Iris pigment epithelial cell (primary cell): ENCODE measurements around the gene FAM110C.
A peak's percentile ranks its signal among the peaks of the same experiment; 100 is the strongest.
"Not testable (repeated sequence)": the region's sequence is repeated elsewhere in the genome, so short reads cannot be mapped to it uniquely, and the experiment has no call there.

Experiments
- DNase-seq: peaks from one replicate; pipeline ENCODE4 v3.0.0-alpha.2; 2011; ENCODE audit warnings: low read depth

The FAM110C gene, protein sequence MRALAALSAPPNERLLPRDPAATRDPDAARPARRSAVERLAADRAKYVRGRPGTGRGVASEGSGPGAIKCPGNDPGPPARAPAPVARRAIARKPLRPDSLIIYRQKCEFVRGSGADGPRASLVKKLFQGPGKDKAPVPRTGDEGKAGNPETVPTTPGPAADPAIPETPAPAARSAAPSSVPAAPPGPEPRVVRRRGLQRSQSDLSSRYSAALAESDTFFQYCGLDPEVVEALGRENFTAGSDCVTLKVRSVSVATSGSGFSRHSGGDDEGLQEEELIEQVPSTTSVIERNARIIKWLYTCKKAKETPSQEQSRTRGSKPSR

DNA sequence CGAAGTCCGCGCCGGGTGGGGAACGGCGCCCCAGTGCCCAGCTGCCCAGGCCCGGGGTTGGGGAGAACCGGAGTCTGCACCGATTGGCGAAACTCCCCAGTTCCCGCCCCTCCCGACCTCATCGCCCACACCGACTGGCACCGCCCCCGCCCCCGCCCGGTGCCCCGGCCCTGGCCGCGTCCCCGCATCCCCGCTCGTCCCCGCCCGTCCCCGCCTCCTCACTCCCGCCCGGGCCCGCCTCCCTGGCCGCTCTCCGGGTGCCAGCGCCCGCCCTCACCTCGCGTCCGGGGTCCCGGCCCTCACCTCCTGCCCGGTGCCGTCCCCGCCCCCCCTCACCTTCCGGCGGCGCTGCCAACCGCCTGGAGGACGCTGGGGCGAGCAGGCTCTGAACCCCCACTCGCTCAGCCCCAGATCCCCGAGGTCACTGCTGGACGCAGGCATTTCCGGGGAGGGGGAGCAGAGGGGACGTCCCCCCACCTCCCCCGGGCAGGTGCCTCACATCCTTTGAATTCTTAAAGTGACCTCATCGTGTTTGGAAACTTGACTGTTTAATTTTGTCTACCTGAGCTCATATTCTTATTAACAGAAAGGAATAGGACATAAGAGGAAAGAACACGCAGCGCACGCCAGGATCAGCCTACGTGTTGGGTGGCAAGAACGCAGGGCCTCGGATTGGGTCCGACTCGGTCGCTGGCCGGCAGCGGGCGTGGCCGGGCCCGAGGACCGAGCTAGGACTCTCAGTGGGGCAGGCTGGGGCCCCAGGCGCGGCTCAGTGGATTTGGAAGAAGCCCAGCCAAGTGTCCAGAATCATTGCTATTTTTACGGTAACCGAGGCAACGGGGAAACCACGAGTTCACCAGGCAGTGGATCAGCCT lies at the start of gene FAM110C:
TSS of gene FAM110C (minus strand) at position 35 of the 875 bp plus-strand sequence. CDS start 120 bp downstream, outside the sequence.
- DNase-seq, result peak; percentile 11

DNA sequence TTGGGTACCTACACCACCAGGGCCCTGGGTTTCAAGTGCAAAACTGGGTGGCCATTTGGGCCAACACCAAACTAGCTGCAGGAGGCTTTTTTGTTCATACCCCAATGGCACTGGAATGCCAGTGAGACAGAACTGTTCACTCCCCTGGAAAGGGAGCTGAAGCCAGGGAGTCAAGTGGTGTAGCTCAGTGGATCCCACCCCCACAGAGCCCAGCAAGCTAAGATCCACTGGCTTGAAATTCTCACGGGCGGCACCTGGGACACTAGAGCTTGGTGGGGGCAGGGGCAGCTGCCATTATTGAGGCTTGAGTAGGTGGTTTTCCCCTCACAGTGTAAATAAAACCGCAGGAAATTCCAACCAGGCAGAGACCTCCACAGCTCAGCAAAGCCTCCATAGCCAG lies 46.0 kb upstream of the FAM110C start:
- DNase-seq, result no peak

DNA sequence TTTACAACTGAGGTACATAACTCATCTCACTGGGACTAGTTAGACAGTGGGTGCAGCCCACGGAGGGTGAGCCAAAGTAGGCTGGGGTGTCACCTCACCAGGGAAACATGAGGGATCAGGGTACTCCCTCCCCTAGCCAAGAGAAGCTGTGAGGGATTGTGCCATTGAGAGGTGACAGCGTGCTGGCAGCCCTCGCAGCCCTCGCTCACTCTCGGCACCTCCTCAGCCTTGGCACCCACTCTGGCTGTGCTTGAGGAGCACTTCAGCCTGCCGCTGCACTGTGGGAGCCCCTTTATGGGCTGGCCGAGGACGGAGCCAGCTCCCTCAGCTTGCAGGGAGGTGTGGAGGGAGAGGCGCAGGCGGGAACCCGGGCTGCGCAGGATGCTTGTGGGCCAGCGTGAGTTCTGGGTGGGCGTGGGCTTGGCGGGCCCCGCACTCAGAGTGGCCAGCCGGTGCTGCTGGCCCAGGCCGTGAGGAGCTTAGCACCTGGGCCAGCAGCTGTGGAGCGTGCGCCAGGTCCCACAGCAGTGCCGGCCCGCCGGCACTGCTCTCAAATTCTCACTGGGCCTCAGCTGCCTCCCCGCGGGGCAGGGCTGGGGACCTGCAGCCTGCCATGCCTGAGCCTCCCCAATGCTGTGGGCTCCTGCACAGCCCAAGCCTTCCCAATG lies 44.5 kb upstream of the FAM110C start:
- DNase-seq, result no peak

DNA sequence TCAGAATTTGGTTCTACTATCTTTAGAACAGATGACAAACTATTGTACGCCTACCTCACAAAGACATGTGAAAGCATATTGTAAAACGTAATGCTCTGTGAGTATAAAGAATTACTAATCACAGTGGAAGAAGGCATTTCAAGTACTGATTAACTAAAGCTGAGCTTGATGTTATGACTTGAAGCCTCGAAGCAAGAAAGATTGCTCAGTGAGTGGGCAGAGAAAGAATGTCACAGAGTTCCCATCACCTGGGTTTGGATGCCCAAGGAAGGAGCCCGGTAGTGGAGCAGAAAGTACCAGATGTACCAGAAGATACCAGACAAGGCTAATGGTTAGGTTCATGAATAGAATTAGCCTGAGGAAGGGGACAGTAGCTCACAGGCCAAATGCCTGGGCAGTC lies 39.5 kb upstream of the FAM110C start:
- no peak for DNase-seq

DNA sequence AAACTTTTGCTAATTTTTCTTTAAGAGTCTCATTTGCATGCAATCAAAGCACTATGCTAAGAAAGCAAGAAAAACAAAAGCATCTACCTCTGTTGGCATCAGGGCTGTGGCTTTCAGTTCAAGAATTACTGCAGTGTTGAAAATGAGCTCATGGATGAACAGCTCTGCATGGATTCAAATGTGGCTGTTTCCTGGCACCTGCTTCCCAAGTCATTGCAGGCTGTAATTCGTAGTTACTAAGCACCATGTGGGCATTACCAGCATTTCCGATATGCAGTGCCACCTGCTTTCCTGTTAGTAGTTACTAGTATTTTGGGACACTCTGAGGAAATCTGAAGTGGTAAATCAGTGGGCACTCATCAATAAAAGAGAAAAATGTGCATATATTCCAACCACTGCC lies 37.8 kb upstream of the FAM110C start:
- DNase-seq, result no peak

DNA sequence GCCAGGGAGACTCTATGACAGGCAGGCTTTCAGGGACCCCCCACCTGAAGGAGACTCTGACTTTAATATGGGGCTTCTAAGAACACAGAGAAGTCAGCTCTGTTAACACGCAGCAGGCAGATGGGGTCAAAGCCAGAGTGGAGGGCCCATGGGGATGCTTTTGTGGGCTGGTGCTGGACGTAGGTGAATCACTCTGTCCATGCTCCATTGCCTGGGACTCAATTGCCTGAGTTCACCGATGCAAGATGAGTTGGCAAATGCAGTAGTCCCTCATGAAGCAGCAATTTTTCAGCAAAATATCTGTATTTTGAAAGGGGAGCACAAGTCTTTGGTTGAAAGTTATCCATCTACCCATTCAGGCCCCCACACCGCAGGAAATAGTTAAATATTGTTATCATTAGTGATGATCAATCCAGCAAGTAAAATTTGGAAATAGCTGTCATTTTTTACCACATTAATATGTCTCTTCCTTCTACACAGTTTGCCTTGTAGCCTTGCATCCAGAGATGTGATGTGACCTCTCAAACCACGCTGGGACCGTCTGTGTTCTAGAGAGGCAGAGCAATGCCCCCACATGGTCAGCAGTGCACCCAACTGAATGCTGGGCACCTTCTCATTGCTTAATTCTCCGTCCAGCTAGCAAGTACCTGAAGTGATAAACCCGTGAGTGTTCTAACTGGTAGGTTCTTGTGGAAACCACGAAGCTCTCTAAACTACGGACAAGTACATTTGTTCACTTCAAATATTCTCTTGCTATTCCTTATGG lies 34.8 kb upstream of the FAM110C start:
- DNase-seq, result no peak

DNA sequence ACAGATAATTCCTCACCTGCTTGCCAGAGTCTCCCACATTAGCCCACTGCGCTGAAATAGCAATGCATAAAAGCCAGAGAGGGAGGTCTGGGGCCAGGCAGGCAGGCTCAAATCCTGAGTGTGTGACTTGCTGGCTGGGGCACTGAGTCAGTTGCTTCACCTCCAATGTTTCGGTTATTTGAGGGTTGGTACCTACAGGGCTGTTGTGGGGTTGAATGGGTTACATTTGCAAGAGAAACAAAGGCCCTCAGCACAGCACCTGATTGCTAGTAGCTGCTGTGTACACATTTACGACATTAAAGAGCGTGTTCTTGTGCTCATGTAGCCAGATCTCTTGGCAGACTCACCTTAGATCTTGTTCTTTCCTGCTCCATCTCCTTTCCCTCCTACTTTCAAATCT lies 34.1 kb upstream of the FAM110C start:
- DNase-seq, result no peak

DNA sequence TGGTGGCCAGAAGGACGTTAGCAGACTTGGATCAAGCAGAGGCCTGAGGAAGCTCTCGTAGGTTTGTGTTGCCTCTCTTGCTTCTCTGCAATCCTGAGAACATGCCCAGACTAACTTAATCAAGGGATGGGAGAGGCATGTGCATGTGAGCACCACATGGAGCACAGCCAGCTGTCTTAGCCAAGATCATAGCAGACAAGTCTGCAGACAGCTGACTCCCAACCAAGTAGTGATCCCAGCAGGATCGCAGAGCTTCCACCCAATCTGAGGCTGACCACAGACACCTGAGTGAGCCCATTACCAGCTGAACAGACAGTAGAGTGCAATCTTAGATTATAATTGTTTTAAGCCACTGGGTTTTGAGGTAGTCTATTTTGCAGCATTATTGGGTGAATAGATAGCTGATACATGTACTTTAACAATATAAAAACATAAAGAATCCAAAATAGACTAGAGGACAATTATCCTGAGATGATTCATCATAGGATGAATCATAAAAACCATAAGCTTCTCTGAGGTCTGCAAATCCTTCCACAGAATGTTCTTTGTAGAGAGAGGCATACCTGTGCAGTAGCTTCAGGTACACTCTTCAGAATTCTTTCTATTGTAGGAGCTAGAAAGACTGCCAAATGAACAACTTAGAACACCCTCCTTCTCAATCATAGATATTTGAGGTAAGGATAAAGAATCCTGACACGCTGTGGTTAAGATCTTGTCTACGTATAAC lies 25.2 kb upstream of the FAM110C start:
- DNase-seq, result no peak

DNA sequence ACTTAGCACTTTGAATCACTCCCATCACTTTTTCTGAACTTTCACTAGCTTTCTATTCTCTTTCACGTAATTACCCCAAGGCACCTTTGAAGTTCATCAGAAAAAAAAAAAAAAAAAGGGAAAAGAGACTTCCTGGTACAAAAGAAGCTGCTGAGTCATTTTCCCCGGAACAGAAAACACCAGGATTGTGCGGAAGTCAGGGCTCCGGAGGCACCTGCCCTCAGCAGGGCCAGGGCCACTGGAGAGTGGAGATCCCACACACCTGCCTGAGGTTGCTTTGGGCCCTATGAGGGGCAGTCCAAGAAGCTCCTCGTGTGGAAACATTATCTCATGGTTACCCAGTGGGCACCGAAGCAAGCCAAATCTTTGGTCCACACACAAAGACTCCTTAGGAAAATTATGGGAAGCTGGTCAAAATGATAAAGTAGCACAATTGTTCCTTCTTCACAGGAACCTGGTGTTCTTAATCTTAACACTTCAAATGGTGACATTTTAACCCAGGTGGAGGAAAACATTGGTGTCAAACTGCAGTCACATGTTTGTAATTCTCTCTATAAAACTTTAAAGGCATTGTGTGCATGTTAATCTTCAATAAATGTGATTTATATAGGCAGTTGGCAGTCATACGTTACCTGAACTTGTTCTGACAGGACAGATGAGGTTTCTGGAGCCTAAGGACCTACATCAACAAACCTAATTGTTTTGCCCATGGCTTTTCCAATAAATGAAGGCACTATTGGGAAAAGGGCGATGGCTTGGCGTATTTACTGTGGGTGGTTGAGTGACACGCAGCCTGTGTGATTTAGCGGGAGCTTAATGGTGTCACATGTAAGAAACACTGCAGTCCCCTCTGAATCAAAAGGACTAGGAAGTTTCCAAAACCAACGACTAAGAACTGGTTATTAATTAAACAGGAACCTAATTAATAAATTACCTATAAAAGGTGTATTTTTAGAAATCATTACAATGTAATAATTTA lies 23.4 kb upstream of the FAM110C start:
- DNase-seq, result no peak

DNA sequence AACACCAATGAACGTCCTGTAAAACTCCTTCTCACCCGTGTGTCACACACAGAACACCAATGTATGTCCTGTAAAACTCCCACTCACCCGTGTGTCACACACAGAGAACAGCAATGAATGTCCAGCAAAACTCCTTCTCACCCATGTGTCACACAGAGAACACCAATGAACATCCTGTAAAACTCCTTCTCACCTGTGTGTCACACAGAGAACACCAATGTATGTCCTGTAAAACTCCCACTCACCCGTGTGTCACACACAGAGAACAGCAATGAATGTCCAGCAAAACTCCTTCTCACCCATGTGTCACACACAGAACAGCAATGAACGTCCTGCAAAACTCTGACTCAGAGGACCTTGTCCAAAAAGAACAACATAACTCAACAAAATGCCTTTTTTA lies 22.3 kb upstream of the FAM110C start:
- not testable (repeated sequence) for DNase-seq

DNA sequence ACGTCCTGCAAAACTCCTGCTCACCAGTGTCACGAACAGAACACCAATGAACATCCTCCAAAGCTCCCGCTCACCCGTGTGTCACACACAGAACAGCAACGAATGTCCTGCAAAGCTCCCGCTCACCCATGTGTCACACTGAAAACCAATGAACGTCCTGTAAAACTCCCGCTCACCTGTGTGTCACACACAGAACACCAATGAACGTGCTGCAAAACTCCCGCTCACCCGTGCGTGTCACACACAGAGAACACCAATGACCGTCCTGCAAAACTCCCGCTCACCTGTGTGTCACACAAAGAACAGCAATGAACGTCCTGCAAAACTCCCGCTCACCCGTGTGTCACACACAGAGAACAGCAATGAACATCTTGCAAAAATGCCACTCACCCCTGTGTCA lies 20.5 kb upstream of the FAM110C start:
- no peak for DNase-seq

DNA sequence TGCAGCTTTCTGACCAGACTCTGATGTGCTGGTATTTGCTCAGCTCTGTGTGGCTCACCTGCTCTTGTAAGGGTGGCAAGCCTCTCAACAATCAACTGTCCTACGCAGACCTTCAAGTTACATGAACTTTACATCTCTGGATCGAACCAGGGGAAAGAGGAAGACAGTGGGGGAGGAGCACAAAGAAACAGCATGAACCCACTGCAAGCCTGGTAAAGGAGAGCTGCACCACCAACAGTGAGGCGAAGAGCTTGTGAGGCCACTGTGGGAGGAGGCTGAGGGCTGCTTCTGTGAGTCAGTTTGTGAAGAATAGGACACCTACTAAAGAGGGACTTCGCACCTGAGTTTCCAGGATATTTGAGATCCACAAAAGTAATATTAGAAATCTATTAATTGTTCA lies 18.8 kb upstream of the FAM110C start:
- DNase-seq, result no peak

DNA sequence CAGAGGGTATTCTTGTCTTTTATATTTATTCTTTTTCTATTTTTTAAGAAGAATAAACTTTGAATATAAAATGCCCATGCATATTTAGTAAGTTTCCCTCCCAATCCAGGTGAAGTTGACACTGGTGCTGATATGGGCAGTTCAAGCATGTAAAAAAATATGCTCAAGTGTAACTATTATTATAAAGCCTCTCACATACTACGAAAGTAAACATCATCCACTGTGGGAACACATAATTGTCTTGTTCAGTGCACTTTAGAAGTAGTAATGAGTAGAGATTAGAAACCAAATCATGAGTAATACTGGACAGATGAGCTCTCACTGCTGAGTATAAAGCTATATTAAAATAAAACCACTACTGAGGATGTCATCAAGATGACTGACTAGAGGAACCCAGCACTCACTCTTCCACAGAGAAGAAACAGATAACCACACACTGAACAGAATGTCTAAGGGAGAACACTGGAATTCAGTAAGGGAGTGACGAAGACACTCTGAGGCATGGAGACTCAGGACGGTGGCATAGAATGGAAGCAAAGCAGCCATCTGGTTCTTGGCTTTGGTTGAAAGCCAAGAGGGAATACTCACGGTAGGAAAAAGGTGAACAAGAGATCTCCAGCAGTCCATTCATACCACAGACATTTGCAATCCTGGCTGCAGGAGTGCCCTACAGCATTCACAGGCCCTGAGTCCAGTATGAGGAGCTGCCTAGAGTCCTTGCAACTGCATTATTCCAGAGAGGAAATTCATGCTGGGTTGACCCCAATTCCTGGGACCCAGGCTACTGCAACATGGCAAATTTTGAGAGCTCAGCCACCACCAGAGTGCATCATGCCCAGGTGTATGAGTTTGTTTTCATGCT lies 9.5 kb upstream of the FAM110C start:
- DNase-seq, result no peak

DNA sequence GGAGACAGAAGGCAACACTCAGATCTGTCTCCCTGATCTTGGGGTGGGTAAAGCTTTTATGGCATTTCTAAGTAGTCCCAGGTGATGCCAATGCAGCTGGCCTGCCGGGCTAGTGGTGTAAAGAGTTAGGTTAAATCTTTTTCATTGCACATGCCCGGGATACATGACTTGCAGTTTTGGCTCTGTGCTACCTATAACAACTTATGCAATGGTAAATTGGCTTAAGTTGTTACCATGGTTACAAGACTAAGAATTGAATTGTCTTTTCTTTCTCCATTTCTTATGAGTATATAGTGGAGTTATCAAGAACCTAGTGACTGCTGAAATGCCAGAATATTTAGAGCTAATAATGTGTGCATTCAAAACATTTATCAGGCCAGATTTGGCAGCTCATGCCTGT lies 5.3 kb upstream of the FAM110C start:
- DNase-seq, result no peak

DNA sequence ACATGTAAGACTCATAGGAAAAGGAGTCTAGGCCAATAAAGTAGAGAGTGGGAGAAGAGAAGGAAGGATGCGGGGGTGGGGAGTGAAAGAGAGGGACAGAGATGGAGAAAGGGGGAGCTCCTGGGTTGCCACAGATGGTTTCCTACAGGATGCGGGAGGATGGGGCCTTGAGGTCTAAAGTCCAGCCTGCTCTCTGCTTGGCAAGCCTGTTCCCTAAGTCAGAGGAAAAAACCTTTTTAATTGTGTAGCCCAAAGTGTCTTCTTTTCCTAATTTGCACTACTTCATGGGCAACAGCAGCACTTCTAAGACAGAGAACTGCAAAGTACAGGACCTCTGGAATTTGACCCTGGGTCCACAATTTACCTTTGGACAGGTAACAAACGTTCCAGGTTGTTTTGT lies 1.4 kb upstream of the FAM110C start:
- DNase-seq, result no peak

DNA sequence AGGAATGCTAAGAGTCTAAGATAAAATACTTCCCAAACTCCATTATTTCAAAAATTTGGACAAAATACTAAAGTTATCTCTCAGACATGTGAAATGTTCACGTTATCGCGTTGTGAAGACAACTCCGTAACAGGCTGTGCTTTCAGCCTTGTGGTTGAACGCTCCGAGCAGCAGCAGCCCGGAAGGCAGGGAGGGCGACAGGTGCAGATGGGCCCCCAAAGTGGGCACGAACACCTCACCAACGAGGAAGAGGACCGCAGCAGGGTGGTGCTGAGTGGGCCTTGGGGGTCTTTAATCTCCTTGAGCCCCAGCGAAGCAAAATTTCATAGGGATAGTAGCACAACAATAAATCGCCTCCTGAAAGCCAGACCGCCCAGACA lies 1.0 kb upstream of the FAM110C start:
- no peak for DNase-seq

DNA sequence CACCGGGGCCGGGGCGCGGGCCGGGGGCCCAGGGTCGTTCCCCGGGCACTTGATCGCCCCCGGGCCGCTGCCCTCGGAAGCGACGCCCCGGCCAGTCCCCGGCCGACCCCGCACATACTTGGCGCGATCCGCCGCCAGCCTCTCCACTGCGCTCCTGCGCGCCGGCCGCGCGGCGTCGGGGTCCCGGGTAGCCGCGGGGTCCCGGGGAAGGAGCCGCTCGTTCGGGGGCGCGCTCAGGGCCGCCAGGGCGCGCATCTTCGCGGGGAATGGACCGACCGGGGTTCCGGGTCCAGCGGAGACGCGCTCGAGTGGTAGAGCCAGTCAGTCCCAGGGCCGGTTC lies 204 bp downstream of the FAM110C start:
- DNase-seq, result no peak

DNA sequence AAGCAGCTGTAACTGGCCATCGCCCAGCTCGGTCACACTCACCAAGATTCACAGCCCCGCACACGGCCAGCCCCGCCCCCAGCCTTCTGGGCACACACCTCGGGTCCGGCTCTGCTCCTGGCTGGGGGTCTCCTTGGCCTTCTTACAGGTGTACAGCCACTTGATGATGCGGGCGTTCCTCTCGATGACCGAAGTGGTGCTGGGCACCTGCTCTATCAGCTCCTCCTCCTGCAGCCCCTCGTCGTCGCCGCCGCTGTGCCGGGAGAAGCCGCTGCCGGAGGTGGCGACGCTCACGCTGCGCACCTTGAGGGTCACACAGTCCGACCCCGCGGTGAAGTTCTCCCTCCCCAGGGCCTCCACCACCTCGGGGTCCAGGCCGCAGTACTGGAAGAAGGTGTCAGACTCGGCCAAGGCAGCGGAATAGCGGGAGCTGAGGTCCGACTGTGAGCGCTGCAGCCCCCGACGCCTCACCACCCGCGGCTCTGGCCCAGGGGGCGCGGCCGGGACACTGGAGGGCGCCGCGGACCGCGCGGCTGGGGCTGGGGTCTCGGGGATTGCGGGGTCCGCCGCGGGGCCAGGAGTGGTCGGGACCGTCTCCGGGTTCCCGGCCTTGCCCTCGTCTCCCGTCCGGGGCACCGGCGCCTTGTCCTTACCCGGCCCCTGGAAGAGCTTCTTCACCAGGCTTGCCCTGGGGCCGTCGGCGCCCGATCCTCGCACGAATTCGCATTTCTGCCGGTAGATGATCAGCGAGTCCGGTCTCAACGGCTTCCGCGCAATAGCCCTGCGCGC lies 769 bp downstream of the FAM110C start:
- DNase-seq, result no peak
